BE2C (cell line): ENCODE data around the gene ENTR1.

Source experiments
- DNase-seq: peaks from one replicate; pipeline ENCODE4 v3.0.0-alpha.2; 2020
- H3K27me3 ChIP-seq: fragments of 250-450 bp; sonication (Bioruptor Pico); 2 replicates; pipeline ENCODE4 v1.5.1; 2020; ENCODE audit warnings: mild to moderate bottlenecking
- H3K36me3 ChIP-seq: fragments of 250-450 bp; sonication (Bioruptor Pico); 2 replicates; pipeline ENCODE4 v1.5.1; 2020; ENCODE audit warnings: mild to moderate bottlenecking
- H3K4me1 ChIP-seq: fragments of 250-450 bp; sonication (Bioruptor Pico); 2 replicates; pipeline ENCODE4 v1.5.1; 2020
- H3K4me3 ChIP-seq: 2 replicates; pipeline ENCODE4 v1.5.1; 2011; ENCODE audit warnings: low read depth, low read length
- H3K9me3 ChIP-seq: fragments of 250-450 bp; sonication (Bioruptor Pico); 2 replicates; pipeline ENCODE4 v1.5.1; 2020
- TF ChIP-seq, protein P1 (sequence below): IDR thresholded peaks from 2 replicates; pipeline ENCODE4 v1.5.1; 2012; ENCODE audit warnings: mild to moderate bottlenecking, low read depth, low read length

The ENTR1 gene

DNA sequence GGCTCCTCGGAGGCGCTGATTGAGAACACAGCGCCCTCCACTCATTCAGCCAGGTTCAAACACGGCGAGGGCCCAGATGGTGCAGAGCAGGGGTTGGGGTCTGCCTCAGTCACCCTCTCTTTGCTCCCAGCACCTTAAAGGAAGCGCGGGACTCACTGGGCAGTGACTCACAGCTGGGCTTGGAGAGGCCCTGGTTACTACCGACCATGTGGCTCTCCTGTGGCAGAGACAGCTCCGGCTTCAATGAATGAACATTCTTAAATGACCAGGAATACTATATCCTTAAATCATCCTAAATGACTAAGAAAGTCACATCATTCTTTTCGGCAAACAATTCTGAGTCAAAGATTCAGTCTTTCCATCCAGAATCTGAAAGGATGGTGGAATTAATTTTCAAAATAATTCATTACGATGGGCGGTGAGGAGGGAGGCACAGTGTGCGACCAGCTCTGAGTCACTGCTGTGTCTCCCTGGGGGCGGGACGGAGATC, 30.8 kb upstream of the ENTR1 start:
- DNase-seq, result no peak
- no peaks in the 10 kb centered on the region for H3K27me3 ChIP-seq
- TF ChIP-seq, protein P1, sequence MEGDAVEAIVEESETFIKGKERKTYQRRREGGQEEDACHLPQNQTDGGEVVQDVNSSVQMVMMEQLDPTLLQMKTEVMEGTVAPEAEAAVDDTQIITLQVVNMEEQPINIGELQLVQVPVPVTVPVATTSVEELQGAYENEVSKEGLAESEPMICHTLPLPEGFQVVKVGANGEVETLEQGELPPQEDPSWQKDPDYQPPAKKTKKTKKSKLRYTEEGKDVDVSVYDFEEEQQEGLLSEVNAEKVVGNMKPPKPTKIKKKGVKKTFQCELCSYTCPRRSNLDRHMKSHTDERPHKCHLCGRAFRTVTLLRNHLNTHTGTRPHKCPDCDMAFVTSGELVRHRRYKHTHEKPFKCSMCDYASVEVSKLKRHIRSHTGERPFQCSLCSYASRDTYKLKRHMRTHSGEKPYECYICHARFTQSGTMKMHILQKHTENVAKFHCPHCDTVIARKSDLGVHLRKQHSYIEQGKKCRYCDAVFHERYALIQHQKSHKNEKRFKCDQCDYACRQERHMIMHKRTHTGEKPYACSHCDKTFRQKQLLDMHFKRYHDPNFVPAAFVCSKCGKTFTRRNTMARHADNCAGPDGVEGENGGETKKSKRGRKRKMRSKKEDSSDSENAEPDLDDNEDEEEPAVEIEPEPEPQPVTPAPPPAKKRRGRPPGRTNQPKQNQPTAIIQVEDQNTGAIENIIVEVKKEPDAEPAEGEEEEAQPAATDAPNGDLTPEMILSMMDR, result no peak
- no peak overlapping the region for H3K4me3 ChIP-seq
- H3K36me3 ChIP-seq, result peaks cover 42% of the 10 kb centered on the region
- no peaks in the 10 kb centered on the region; the same call in 1 of the 2 replicates for H3K4me1 ChIP-seq
- H3K9me3 ChIP-seq, result no peaks in the 10 kb centered on the region

DNA sequence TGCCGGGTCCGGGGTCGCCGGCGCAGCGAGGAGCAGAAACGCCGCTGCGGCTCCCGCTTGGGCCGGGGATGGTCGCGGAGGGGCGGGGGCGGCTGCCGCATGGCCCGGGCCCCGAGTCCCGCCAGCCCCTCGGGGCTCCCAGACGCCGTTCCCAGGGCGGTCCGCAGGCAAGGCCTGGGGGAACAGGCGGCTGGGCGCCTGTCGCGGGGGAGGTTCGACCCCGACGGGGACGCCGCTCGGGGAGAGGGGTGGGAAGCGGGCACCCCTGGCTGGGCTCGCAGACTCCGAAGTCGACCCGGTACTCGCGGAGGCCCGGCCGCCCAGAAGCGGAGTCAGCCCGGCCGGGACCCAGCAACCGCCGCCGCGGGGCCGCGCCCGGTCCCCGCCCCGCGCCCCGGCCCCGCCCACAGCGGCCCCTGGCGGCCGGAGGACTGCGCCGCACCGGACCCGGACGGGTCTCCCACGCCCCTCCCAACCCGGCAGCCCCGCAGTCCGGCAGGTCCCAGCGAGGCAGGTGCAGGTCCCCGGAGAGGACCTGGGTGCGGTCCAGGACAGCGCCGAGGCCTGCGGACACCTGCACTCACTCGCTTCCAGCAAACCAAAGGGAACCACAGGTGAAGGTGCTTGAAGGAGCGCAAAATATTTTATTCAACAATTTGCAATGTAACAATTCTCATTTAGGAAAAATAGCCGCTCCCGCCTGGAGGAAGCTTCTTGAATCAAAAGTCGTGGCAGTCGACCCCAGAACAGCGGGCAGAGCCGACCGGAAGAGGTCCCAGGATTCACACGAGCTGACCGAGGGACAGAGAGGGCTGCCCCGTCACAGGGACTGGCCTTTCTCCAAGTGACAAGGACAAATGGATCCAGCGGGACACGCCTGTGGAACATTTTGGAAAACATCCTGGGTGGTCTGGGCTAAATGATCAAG, 29.3 kb upstream of the ENTR1 start, which contains the start of gene INPP5E:
Gene INPP5E (minus strand): TSS at position 365 of the 928 bp plus-strand sequence. CDS start 426 bp downstream, outside the sequence.
- Histone ChIP-seq H3K4me3 (peak within 1 kb of the TSS; percentile 79), H3K4me1 (no peaks in the 10 kb centered on the region; the same call in 1 of the 2 replicates), H3K36me3 (peaks cover 36% of the 10 kb centered on the region), H3K27me3 (no peaks in the 10 kb centered on the region), H3K9me3 (no peaks in the 10 kb centered on the region)
- DNase-seq, result peak; percentile 83
- TF ChIP-seq, protein P1, result peak; percentile 41

DNA sequence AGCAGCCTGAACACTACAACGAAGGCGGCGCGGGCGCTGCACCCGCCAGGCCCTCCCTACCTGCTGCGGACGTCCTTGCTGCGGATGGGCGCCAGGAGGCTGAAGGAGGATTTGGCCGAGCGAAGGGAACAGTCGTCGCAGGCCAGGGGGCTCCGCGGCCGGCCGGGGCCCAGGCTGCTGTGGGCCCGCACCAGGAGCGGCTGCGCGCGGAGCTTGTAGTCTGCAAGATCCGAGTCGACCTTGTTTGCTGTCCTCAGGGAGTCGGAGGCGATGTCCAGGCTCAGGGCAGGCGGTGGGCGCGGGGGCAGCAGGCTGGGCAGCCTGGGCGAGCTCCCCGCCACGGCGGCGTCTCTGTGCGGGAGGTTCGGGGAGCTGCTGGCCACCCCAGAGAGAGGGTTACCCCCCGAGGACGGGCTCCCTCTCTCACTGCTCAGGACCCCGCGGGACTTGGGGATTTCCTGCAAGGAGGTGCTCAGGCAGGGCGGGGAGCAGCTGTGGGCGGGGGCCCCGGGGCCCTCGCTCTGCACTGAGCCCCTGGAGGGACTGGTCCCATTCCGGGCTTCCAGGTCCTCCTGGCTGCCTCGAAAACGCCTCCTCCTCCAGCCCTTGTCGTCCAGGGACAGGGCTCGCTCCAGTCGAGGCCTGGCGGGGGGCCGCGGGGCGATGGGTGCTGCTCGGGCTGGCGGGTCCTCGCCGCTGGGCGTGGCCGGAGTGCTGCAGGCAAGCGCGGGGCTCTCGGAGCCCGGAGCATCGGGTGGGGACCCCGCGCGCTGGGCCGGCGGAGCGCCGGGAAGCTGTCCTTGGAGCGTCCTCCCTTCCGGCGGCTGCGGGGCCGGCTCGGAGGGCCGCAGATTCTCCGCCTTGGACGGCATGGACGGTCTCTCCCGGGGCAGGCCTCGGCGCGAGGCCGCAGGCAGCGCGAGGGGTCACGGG, 28.4 kb upstream of the ENTR1 start:
- no peaks in the 10 kb centered on the region; the same call in 1 of the 2 replicates for H3K4me1 ChIP-seq
- H3K27me3 ChIP-seq, result no peaks in the 10 kb centered on the region
- H3K9me3 ChIP-seq, result no peaks in the 10 kb centered on the region
- peaks cover 32% of the 10 kb centered on the region for H3K36me3 ChIP-seq
- TF ChIP-seq, protein P1, result no peak
- peak overlapping the region; percentile 79 for H3K4me3 ChIP-seq
- peak; percentile 55 for DNase-seq

DNA sequence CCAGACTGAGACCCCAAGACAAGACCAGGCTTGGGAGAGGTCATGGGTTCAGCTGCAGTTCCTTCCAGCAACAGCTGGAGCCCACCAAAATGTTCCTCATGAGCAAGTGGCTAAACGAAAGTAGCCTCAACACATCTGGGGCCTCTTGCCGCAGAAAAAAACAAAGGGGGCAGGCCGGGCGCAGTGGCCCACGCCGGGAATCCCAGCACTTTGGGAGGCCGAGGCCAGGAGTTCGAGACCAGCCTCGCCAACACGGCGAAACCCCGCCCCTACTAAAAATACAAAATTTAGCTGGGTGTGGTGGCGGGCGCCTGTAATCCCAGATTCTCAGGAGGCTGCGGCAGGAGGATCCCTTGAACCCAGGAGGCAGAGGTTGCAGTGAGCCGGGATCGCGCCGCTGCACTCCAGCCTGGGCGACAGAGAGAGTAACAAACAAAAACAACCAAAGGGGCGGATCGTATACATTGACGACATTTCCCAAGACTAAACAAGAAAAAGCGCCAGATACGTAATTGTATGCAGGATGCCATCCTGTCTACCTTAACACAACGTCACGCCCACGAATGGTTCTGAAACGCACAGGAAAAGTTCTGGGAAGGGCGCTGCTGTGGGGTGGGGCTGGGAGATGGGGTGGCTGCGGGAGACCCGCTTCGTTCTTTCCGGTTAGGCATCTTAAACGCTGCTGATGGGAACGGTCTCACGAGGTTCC, 27.6 kb upstream of the ENTR1 start:
- Histone ChIP-seq H3K9me3 (no peaks in the 10 kb centered on the region), H3K27me3 (no peaks in the 10 kb centered on the region), H3K36me3 (peaks cover 28% of the 10 kb centered on the region), H3K4me1 (no peaks in the 10 kb centered on the region; the same call in 1 of the 2 replicates), H3K4me3 (peak overlapping the region; percentile 79)
- no peak for DNase-seq
- TF ChIP-seq, protein P1, result no peak

DNA sequence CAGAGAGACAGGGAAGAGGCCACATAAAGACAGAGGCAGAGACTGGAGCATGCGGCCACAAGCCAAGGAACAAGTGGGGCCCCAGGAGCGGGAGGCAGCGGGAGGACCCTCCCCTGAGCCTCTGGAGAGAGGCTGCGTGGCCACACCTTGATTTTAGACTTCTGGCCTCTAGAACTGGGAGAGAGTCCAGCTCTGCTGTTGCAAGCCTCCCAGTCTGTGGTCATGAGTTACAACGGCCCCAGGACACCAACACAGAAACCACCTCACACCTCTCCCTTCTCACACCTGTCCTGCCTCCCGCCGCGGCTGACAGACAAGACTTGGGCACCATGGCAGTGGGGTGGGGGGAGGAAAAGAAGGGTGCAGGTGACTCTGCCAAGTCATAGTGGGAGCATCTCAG, 27.0 kb upstream of the ENTR1 start:
- Histone ChIP-seq H3K4me3 (peak overlapping the region; percentile 79), H3K9me3 (no peaks in the 10 kb centered on the region), H3K27me3 (no peaks in the 10 kb centered on the region), H3K36me3 (peaks cover 34% of the 10 kb centered on the region), H3K4me1 (no peaks in the 10 kb centered on the region; the same call in 1 of the 2 replicates)
- TF ChIP-seq, protein P1, result no peak
- DNase-seq, result no peak
